T-cell (primary cell): ENCODE results near the gene TENM4. TPM values are rescaled to one million over a fixed set of nuclear protein-coding genes. Genes with fewer than 3 reads are reported as not detected.

Source experiments
- ATAC-seq, 4 experiments: fragments of 200-7000 bp in 3 of 4; fragments of 150-1000 bp in 1 of 4; cut with Tn5 transposase; replicated peaks in 1 of 4; 1 replicate in 3 of 4; 2 replicates in 1 of 4; pipeline ENCODE4 v1.10.0; 2021; ENCODE audit warnings: moderate library complexity in 3 of 4, mild to moderate bottlenecking in 2 of 4, moderate number of reproducible peaks in 1 of 4
- CTCF ChIA-PET, 2 donors: fragments of 300-600 bp; sonication (Branson Sonifier 250); formaldehyde crosslinking; loops; one replicate each; lab custom pipeline; 2022; ENCODE audit warnings: antibody characterized with exemption in 2 of 2; lab: Charles Lee
- POLR2A ChIA-PET, 2 donors: fragments of 300-600 bp; sonication (Branson Sonifier 250); formaldehyde crosslinking; loops; one replicate each; lab custom pipeline; 2022; ENCODE audit warnings: antibody characterized with exemption in 2 of 2; lab: Charles Lee
- DNase-seq, 35 experiments: peaks; one replicate each; pipeline versions ENCODE4 v3.0.0 to v3.0.0-alpha.2; 2013 to 2023
- H3K27ac ChIP-seq: one replicate; pipeline ENCODE4 v1.5.1; 2013; ENCODE audit warnings: low read length
- H3K27me3 ChIP-seq, 2 experiments: replicated peaks in 1 of 2; 1 replicate in 1 of 2; 2 replicates in 1 of 2; pipeline versions ENCODE4 v1.6.1 to v1.7.0; 2013; ENCODE audit warnings: low read length in 1 of 2, mixed read lengths in 1 of 2; ENCODE audit not compliant: control insufficient read depth in 2 of 2, insufficient read depth in 2 of 2; ENCODE audit errors: extremely low read depth in 1 of 2
- H3K36me3 ChIP-seq, 2 donors: 1 replicate in 1 of 2; 2 replicates in 1 of 2; pipeline versions ENCODE4 v1.6.1 to v1.7.0; 2013; ENCODE audit warnings: low read length in 1 of 2; ENCODE audit not compliant: control insufficient read depth in 2 of 2, insufficient read depth in 1 of 2; ENCODE audit errors: extremely low read depth in 1 of 2
- H3K4me1 ChIP-seq, 2 experiments: 1 replicate in 1 of 2; 2 replicates in 1 of 2; pipeline versions ENCODE4 v1.6.1 to v1.7.0; 2013; ENCODE audit warnings: low read length in 2 of 2, mixed read lengths in 1 of 2; ENCODE audit not compliant: insufficient read depth in 2 of 2, control insufficient read depth in 1 of 2; ENCODE audit errors: extremely low read depth in 1 of 2
- H3K4me3 ChIP-seq, 2 donors: 1 replicate in 1 of 2; 2 replicates in 1 of 2; pipeline versions ENCODE4 v1.5.1 to v1.7.0; 2013; ENCODE audit warnings: mild to moderate bottlenecking in 2 of 2, low read length in 1 of 2, moderate library complexity in 1 of 2; ENCODE audit not compliant: control insufficient read depth in 1 of 2; ENCODE audit errors: extremely low read depth in 1 of 2
- H3K9me3 ChIP-seq: 2 replicates; pipeline ENCODE4 v1.7.0; 2013
- H3K27ac Mint-ChIP-seq, 2 donors: one replicate each; pipeline ENCODE4 v1.8.0; 2020 to 2021; ENCODE audit warnings: mild to moderate bottlenecking in 2 of 2, mixed read lengths in 2 of 2
- H3K27me3 Mint-ChIP-seq, 2 donors: one replicate each; pipeline ENCODE4 v1.8.0; 2021 to 2022; ENCODE audit warnings: mixed read lengths in 2 of 2
- H3K36me3 Mint-ChIP-seq: one replicate; pipeline ENCODE4 v1.8.0; 2021; ENCODE audit warnings: mixed read lengths
- H3K4me1 Mint-ChIP-seq, 3 donors: one replicate each; pipeline ENCODE4 v1.8.0; 2020 to 2022; ENCODE audit warnings: mixed read lengths in 3 of 3, mild to moderate bottlenecking in 1 of 3
- H3K4me3 Mint-ChIP-seq, 3 donors: one replicate each; pipeline ENCODE4 v1.8.0; 2020 to 2022; ENCODE audit warnings: mild to moderate bottlenecking in 3 of 3, mixed read lengths in 3 of 3, moderate library complexity in 3 of 3
- H3K9me3 Mint-ChIP-seq, 3 donors: one replicate each; pipeline ENCODE4 v1.8.0; 2020 to 2022; ENCODE audit warnings: mixed read lengths in 3 of 3
- WGBS: methylation state at CpG from one replicate; pipeline ENCODE4 v1.1.5; 2013; ENCODE audit warnings: missing lambda C conversion rate; ENCODE audit not compliant: insufficient coverage; 5-methylcytosine and 5-hydroxymethylcytosine counted together
- total RNA-seq, 35 experiments: library from RNA in 6 of 35; stranded (reverse) in 6 of 35; fragments of 120-200 nt in 1 of 35; gene quantifications; one replicate each; pipeline versions ENCODE4 v1.2.1 to v1.2.4 and lab custom pipeline; 2013 to 2026

TENM4 gene
- total RNA-seq, 5 donors from 2014 or later (not counting 1 experiment from before 2014, with no cell fraction given) = 0.03 to 0.35 (median 0.03) TPM; not detected in 2

DNA sequence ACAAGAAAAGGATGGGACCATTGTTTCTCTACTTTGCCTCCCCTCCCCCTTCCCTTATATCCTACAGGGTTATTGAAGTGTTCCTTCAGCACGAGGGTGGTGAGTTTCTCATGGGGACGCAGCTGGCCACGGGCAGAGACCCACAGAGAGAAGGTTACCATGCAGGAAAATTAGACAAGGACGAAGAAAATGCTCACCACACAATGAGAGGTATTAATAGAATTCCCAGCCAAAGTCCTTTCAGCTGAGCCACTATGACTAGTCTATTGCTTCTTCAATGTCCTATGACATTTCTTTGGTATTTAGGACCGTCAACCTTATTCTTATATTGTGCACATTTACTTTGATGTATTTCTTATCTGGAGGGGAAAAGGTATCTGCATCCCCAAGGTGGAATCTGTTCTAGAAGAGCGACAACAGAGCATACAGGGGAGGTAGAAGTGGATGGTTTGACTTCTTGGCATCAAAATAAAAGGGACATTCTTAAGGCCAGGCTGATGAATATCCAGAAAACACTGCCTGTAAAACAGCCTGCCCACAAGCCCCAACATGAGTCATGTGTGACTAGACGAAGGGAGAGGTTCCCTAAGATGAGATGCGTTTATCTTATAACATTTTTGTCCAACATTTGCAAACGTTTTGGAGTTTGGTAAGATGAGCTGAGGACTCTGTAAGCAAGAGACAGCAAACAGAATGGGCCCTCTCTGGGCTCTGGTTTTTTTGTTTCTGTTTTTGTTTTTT lies 656.3 kb downstream of the TENM4 start:
- Histone ChIP-seq H3K27ac (no peak overlapping the region), H3K9me3 (no peaks in the 10 kb centered on the region), H3K36me3 (no peaks in the 10 kb centered on the region), H3K4me1 (no peaks in the 10 kb centered on the region), H3K27me3 (peaks cover 0 to 12% of the 10 kb centered on the region in 2 experiments), H3K4me3 (no peak overlapping the region)
- Mint-ChIP-seq H3K4me1 (no peaks in the 10 kb centered on the region), H3K36me3 (no peaks in the 10 kb centered on the region), H3K27ac (no peak overlapping the region), H3K27me3 (peaks cover 5 to 19% of the 10 kb centered on the region in 2 donors), H3K9me3 (no peaks in the 10 kb centered on the region), H3K4me3 (no peak overlapping the region)
- ChIA-PET POLR2A (no interaction called here), CTCF (no interaction called here)
- WGBS = 100% methylated on average over 1 of the region's 9 CpGs
- DNase-seq (no peak), ATAC-seq (no peak)

DNA sequence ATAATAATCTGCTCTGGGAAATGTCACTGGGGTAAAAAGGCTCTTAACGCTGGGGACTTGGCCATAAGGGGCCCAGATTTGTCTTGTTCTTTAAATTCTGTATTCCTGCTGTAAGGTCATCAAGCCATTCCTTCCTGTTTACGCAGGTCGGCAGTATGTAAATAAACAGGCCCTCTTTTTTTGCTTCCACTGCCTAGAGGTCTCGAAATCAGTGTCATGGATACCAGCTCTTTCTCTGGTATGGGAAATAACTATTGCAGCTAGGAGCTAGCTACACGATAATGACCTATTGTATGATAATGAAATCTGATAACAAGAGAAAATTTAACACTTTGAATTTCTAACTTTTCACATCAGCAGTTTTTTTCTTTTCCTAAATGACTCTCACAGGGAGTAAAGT lies 657.0 kb downstream of the TENM4 start:
- ATAC-seq (no peak), DNase-seq (no peak)
- Mint-ChIP-seq H3K36me3 (no peaks in the 10 kb centered on the region), H3K27me3 (peaks cover 5 to 16% of the 10 kb centered on the region in 2 donors), H3K9me3 (no peaks in the 10 kb centered on the region), H3K4me1 (no peaks in the 10 kb centered on the region), H3K4me3 (no peak overlapping the region), H3K27ac (no peak overlapping the region)
- no peaks in the 10 kb centered on the region for H3K4me1 ChIP-seq
- POLR2A ChIA-PET = no interaction called here
- H3K36me3 ChIP-seq = no peaks in the 10 kb centered on the region
- H3K27ac ChIP-seq = no peak overlapping the region
- WGBS = no CpG with 5 or more reads among the region's 5 CpGs
- no peaks in the 10 kb centered on the region for H3K9me3 ChIP-seq
- no peak overlapping the region for H3K4me3 ChIP-seq
- CTCF ChIA-PET = no interaction called here
- H3K27me3 ChIP-seq = peaks cover 0 to 8% of the 10 kb centered on the region in 2 experiments

DNA sequence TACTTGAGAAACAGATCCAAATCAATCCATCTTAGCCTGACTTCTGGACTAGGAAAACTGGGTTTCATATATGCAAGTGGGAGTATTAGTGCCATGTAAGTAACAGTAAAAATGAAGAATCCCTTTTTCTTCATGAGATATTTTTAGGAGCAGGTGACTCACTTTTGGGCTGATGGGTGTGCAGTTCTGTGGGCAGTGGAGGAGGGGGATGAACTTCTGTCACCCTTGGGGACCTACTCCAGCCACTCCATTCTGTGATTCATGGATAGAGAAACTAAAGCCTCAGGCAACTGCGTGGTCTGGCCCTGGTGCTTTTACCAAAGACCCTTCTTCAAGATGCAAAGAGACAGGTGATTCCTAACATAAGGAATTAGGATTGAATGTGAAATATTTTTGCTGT lies 657.5 kb downstream of the TENM4 start:
- no peak overlapping the region for H3K4me3 Mint-ChIP-seq
- CTCF ChIA-PET = no interaction called here
- POLR2A ChIA-PET = no interaction called here
- H3K27me3 Mint-ChIP-seq = peaks cover 5 to 20% of the 10 kb centered on the region in 2 donors
- no peak overlapping the region for H3K27ac ChIP-seq
- H3K36me3 Mint-ChIP-seq = no peaks in the 10 kb centered on the region
- H3K9me3 ChIP-seq = no peaks in the 10 kb centered on the region
- H3K4me1 ChIP-seq = no peaks in the 10 kb centered on the region
- no peak overlapping the region for H3K27ac Mint-ChIP-seq
- WGBS = no CpG with 5 or more reads among the region's 1 CpG
- peaks cover 0 to 8% of the 10 kb centered on the region in 2 experiments for H3K27me3 ChIP-seq
- H3K9me3 Mint-ChIP-seq = no peaks in the 10 kb centered on the region
- ATAC-seq = no peak
- no peaks in the 10 kb centered on the region for H3K36me3 ChIP-seq
- H3K4me3 ChIP-seq = no peak overlapping the region
- DNase-seq = no peak
- no peaks in the 10 kb centered on the region for H3K4me1 Mint-ChIP-seq

DNA sequence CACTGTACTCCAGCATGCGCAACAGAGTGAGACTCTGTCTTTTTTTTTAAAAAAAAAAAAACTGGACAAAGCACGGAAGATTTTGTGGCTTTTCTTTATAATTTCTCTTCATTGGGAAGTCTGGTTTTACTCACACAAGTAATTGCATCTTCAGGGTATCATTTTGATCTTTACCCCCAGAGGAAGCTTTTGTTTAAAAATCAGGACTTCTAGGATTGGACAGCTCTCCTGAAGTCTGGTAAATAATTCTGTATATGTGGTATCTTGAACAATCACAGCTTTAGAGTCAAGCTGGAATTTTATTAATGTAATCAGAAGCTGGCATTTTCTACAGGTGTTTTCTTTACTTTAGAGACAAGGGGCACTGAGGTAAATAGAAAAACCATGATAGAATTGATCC lies 658.1 kb downstream of the TENM4 start:
- H3K27me3 ChIP-seq = peaks cover 0 to 8% of the 10 kb centered on the region in 2 experiments
- H3K4me1 ChIP-seq = no peaks in the 10 kb centered on the region
- POLR2A ChIA-PET = no interaction called here
- H3K9me3 ChIP-seq = no peaks in the 10 kb centered on the region
- no peak overlapping the region for H3K4me3 ChIP-seq
- CTCF ChIA-PET = no interaction called here
- no peaks in the 10 kb centered on the region for H3K9me3 Mint-ChIP-seq
- H3K27me3 Mint-ChIP-seq = peaks cover 5 to 20% of the 10 kb centered on the region in 2 donors
- no peak overlapping the region for H3K27ac Mint-ChIP-seq
- H3K4me1 Mint-ChIP-seq = no peaks in the 10 kb centered on the region
- no peak overlapping the region for H3K4me3 Mint-ChIP-seq
- H3K27ac ChIP-seq = no peak overlapping the region
- H3K36me3 ChIP-seq = no peaks in the 10 kb centered on the region
- H3K36me3 Mint-ChIP-seq = no peaks in the 10 kb centered on the region
- ATAC-seq (no peak), DNase-seq (no peak)
- no CpG with 5 or more reads among the region's 2 CpGs for WGBS

DNA sequence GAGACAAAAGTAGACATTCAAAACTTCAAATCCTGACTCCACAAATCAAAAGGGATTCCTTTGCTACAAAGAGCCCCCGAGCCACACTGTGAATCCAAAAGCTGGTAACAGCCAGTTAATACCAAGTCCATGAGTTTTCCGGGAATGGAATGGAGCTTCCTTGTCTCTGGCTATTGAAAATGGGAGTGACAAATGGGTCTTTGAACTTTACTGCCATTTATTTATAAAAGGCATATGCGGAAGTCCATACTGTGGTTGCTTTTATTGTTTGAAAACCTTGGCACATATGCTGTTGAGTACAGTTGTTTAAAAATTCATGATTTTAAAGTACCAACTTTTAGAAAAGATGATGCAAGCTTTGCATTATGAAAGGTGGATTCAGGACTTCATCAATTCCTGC lies 659.9 kb downstream of the TENM4 start:
- Mint-ChIP-seq H3K27ac (no peak overlapping the region), H3K27me3 (peaks cover 5 to 16% of the 10 kb centered on the region in 2 donors), H3K4me1 (no peaks in the 10 kb centered on the region), H3K36me3 (no peaks in the 10 kb centered on the region), H3K4me3 (no peak overlapping the region), H3K9me3 (no peaks in the 10 kb centered on the region)
- no peaks in the 10 kb centered on the region for H3K36me3 ChIP-seq
- CTCF ChIA-PET = interaction anchor here in 1 of 2 donors (0.5 kb wide), 1 partner anchor 119 kb away, joined by 3 read pairs; no protein-coding TSS in a partner anchor
- H3K27me3 ChIP-seq = peaks cover 0 to 2% of the 10 kb centered on the region in 2 experiments
- ATAC-seq = no peak
- H3K4me3 ChIP-seq = no peak overlapping the region
- H3K4me1 ChIP-seq = no peaks in the 10 kb centered on the region
- H3K9me3 ChIP-seq = no peaks in the 10 kb centered on the region
- DNase-seq = no peak
- WGBS = 77% methylated on average over 2 of the region's 3 CpGs
- POLR2A ChIA-PET = interaction anchor here in 1 of 2 donors (0.6 kb wide), 1 partner anchor 34 kb away, joined by 3 read pairs; no protein-coding TSS in a partner anchor
- H3K27ac ChIP-seq = no peak overlapping the region

DNA sequence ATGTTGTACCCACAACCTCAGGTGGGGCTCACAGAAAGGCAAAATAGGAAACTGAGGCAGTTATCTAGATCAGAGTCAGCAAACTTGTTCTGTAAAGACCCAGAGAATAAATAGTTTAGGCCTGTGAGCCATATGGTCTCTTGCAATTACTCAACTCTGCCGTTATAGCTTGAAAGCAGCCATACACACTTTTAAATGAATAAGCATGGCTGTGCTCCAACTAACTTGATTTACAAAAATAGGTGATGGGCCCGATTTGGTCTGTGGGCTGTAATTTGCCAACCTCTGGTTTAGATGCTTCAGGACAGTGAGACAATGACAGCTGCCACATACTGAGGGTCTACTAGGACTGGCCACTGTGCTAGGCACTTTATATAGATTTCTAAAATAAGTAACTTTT lies 667.3 kb downstream of the TENM4 start:
- no peak overlapping the region for H3K27ac ChIP-seq
- H3K36me3 Mint-ChIP-seq = no peaks in the 10 kb centered on the region
- 60% methylated on average over 1 of the region's 2 CpGs for WGBS

More for the DNA sequence above, 667.3 kb downstream of the TENM4 start:
- DNase-seq (no peak), ATAC-seq (no peak)
- Mint-ChIP-seq H3K4me3 (no peak overlapping the region), H3K4me1 (no peaks in the 10 kb centered on the region), H3K27me3 (peaks cover 2 to 3% of the 10 kb centered on the region in 2 donors), H3K9me3 (no peaks in the 10 kb centered on the region), H3K27ac (no peak overlapping the region)
- Histone ChIP-seq H3K27me3 (no peaks in the 10 kb centered on the region), H3K4me1 (no peaks in the 10 kb centered on the region), H3K36me3 (no peaks in the 10 kb centered on the region), H3K4me3 (no peak overlapping the region), H3K9me3 (no peaks in the 10 kb centered on the region)
- ChIA-PET CTCF (no interaction called here), POLR2A (no interaction called here)
